GM19463 (cell line): ENCODE results near the gene SMARCE1.

Experiments
- ATAC-seq: cut with Tn5 transposase; IDR thresholded peaks from one replicate; pipeline ENCODE4 v1.9.1; 2021; ENCODE audit warnings: mild to moderate bottlenecking, moderate library complexity; ENCODE audit not compliant: unreplicated experiment

The SMARCE1 gene

DNA sequence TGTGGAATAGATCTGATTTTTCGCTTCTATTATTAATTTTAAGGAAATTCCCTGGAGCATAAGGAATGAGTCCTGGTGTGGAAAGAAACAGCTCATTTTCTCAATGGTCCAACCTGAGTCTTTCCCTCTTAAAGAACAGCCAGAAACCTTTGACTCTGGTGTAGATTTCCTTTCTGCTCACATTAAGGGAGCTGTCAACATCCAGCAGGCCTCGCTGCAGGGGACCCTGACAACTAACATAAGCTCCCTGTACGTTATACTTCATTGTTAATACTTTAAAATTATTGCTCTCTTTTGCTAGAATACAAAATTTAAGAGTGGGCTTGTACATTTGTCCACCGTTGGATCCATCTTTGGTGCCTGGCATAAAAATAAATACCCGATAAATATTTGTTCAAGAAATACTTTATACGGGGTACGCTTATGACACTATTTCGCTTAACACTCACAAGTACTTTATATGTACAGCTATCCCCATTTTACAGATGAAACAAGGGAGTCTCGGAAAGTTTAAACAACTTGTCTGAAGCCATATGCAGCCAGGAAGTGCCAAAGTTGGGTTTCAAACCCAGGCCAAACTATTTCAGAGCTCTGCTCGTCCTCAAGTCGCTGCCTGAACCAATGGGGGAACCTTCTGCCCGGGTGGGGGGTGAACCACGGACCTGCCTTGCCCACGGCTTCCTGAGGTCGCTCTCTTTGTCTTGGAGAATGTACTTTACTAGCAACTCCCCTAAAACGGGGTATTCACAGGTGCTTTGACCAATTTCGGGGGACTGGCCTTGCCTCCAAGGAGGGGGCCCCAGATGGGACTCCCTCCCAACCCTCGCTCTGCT lies 611 bp downstream of the SMARCE1 start:
- ATAC-seq = no peak

DNA sequence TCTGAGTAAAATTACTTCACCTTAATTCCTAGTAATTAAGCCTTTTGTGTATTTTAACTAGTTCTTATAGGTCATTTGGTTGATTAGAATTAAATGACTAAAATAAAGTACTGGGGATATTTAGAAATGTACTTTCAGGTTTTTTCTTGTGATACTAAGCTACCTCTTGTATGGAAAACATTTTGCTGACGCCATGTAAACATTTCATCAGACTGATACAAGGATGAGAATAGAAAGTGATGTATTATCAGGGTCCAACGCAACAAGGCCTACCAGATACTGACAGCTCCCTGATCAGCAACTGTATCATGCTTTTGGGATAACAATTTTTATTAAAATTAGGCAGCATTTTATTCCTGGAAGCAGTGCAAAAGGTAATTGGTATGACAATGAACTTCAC lies 1.7 kb downstream of the SMARCE1 start:
- ATAC-seq = no peak

DNA sequence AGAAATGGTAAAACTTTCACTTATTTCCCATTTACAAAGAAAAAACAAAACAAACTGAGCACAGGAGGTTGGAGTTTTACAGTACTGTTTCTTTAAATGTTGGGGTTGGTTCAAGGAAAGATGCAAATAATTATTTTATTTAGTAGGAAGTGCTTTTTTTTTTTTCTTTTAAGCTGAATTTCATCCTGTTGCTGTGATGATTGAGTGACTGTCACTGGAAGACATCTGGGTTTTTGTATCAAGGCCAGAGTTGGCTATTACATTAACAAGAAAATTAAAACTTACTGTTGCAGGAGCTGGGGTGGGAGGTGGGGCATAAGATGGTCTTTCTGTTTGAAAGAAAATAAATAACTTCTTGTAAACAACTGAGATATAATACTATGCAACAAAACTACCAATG lies 2.3 kb downstream of the SMARCE1 start:
- no peak for ATAC-seq

DNA sequence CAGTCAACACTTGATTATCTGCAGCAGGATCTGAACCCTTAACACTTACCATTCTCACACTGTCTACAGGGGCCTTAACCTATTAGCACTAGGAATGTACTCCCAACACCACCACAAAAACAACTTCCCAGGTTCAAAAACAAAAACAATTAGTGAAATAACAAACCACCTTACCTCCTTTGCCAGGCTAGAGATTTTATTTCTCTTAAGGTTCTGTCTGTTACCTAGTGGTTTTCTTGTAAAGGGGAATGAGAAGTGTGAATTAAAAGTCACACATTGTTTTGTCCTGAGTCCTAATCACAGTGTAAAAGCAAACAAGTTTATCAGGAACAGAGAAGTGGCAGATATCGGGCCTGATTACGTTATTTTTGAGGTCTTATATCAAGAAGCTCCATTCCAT lies 9.7 kb downstream of the SMARCE1 start:
- ATAC-seq = no peak

DNA sequence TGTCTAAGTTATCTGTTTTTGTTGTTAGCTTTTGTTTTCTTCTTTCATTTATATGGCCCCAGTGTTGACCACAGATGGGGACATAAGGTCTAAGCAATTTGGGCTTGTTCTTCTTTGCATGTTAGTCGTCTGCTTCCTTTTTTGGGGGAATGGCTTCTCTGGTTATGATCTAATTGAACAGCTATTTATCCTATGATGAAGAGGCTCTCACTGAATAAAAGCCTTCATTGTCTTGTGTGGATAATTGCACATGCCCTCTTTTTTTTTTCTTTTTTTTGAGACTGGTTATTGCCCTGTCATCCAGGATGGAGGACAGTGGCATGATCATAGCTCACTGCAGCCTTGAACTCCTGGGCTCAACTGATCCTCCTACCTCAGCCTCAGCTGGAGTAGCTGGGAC lies 13.7 kb downstream of the SMARCE1 start:
- no peak for ATAC-seq

DNA sequence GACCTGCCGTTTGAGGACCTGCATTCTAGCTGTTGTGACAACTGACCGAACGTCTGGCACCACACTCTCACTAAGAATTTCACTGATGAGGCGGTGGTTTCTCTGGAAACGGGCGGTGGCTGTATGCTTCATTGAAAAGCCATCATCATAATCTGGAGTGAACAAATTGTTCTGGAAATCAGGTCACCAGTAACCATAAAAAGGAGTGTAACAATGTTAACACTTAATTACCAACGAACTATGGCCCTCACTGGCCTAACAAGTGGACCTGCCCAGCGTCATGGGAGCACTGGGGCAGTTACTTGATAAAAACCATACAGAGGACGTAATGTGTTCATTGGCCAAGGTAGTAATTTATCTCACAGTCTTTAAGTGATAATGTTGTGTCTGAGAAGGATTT lies 15.4 kb downstream of the SMARCE1 start:
- ATAC-seq = no peak

DNA sequence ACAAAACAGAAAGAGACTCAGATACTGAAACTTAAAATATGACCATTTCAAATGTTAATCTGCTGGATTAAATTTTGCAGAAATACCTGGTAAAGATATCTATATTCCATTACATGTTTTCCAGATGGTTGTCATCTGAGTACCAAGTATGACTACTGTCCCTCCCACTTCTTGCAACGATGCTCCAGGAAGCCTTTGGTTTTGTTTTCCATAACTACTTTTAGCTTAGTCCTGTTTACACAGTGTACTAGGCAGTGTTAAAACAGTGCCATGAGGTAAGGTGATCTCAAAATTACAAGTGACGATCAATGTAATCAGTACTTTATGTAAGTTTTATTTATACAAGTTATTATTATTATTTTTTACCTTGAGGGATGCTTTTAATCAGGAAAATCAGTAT lies 17.8 kb downstream of the SMARCE1 start:
- no peak for ATAC-seq

DNA sequence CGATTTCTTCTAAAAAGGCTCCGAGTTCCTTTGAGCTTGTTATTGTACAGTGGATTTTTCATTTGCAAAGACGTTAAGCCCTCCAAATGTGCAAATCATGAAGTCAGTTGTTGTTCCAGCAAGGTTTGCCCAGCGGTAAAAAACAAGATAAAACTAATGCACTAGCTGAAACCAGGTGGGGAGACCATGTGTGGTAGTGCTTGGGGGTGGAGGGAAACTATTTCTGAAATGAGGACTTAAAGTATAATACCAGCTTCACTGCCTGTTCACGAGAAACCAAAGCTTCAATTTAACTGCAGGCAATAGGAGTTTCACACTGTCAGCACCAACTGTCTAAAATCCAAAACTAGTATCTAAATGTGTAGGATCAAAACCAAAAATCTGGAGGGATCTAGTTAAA lies 22.3 kb downstream of the SMARCE1 start:
- no peak for ATAC-seq

DNA sequence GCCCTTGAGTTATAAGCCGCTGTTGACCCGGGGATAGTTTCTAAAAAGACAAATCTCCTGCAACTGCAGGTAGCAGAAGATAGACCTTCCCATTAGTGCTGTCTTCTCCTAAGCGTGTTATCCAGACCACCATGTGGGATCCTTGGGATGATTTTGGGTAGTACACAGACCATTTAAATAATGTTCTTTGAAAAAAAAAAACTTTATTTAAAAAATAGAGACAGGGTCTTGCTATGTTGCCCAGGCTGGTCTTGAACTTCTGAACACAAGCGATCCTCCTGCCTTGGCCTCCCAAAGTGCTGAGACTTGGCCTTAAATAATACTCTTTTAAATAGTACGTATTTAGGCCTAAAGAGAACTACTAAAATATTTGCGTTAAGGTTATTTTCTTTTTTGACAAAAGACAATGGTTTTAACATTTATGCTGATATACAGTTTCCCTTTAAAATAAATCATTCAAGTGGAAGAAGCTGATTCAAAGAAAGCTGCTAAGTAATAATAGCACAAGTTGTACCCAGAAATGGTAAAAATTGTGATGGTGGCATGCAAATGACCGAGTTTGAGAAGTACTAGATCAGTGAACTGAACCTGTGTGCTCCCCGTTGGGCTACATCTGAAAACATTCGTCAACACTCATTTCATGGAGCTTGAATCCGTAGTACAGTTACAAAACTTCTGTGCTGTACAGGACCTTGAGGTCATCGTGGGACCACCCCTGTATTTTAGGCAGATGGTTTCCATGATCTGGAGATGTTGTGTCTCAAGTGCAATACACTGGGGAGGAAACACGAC lies 24.0 kb downstream of the SMARCE1 start:
- ATAC-seq = no peak

DNA sequence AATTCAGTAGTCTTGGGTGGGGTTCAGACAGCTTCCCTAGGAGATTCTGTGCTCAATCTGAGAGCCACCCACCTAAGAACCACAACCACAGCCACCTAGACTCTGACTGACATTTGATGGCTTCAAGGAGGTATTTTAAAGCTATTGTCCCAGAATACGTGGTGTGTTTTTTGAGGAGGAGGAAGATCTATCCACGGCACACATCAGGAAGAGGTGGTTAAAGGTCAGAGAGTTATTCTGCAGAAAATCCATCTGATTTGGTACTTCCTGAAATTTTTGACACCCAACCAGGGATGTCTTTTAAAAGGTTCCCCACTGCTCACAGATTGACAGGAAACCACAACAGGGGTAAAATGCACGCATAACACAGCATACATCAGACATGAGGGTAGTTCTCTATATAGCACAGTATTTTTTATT lies 25.1 kb downstream of the SMARCE1 start:
- no peak for ATAC-seq

DNA sequence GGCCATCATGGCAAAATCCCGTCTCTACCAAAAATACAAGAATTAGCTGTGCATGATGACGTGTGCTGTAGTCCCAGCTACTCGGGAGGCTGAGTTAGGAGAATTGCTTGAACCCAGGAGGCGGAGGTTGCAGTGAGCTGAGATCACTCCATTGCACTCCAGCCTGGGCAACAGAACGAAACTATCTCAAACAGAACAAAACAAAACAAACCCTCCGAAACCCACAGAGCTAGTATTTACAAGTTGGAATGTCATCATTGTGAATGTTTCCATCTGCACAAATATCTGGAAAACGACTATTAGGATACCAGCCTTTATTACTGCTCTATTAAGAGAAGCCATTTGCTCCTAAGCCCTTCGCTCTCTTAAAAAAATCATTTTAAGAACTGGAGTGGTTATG lies 26.0 kb downstream of the SMARCE1 start:
- no peak for ATAC-seq

DNA sequence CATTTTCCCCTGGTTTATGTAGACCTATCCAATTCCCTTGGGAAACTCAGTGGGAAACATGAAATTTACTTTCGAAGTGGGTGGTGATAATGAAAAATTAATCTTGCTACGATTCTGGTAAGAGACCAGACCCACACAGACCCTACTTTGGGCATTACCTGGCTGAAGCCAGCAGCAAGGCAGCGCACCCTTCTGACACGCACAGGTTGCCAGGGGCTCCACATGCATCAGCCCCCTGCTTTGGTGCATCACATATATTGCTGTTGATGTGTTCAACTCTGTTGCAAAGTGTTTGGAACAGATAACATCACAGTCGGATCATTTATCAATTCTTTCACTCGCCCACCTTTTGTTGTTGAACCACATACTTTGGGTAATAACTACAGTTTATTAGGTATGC lies 26.6 kb downstream of the SMARCE1 start:
- no peak for ATAC-seq

DNA sequence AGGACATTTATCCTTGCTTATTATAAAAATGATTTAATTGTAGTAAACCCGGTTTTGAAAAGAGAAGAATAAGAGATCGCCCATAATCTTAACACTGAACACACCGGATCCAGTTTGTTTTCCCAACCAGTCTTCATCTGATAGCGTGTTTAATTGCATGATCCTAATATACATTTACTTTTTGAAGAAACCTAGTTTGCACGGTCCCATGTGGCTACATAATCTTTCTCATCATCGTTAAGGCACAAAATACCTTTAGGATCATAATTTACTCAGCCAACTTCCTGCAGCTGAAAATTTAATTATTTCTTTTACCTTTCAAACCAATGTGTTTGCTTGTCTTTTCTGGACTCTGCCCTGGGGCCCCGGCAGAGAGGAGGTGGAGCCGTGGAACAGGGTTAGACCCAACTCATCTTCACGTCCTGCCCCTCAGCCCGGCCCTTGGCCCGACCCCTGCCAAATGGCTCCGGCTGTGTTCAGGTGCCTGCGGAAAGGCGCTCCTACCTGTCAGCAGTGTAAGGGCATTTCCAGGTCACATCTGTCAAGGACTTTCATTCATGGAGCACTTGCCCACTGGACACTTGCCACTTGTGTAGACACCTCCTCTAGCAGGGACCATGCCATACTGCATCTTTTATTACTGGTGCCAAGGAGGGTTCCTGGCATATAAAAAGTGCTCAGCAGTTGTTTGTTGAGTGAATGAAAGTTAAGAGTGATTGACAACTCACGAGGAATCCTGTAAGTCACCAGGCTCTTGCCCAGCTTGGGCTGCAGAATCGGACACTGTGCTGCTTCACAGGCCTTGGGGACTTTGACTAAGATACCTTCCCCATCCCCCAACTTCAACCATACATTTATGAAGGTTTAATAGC lies 28.6 kb downstream of the SMARCE1 start:
- ATAC-seq = no peak

DNA sequence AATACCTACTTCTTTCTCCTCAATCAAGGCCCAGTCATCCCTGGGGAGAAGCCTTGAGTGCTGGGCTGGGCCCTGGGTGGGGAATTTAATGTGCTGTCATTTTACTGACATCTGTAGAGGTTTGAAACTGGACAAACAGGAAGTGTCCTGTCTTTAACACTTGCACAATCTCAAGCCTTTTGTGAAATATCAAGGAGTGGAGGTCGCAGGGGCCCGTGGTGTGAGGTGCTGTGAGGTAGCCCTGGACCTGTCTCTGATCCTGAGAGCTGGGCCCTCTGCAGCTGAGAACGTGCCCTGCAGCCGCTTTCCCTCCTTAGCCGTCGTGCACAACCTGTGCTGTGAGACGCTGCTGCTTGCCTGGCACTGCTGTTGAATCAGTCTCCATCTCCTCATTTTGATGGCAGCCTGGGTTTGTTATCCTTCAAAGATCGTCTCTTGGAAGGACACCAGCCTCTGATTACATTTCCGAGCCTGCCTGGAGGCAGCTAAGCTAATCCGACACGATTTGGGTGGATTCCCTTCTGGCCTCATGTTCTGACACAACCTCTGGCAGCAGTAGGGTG lies 29.9 kb downstream of the SMARCE1 start:
- no peak for ATAC-seq

DNA sequence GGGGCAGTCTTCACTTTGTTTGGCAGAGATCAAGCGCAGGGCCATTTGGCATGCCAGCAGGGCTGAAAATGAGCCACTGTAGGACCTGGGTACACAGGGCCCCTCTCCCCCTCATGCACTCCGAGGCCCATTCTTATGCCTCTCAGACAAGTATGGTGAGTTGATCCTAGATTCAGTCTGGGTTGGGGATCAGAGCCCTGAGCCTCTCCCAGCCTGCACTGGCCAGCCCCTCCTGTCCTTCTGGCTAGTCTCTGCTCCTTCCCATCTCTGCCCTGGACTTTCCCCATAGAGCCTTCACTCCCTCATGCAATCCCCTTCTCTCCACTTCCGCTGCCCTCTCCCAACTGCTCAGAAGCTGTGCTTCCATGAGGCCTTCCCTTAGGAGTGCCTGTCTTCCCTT lies 31.0 kb downstream of the SMARCE1 start:
- no peak for ATAC-seq

DNA sequence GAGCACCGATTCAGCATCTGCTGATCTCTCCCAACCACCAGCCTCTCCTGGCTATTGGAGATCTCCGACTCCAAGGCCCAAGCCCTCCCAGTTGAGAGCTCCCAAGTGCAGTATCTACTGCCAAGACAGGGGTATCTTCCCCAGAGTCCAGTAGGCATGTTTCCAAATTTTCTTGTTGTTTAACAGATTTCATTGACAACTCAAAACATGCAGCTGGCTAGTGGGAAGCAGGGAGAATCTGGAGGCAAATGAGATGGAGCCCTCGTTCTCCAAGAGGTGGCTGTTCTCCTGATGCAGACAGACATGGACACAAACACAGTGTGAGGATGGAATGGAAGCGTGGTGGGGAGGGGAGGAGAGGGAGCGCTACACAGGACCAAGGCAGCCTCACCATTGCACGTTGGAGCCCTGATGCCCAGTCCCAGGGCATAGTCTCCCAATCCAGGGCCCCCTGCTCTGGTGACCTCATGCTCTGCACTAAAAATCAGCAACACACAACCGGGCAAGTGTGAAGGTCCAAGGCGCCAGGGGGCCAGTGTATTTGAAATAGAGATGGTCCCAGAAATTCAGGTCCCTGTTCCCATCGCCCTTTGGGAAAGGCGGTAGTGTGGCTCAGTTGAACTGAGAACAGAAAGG lies 31.7 kb downstream of the SMARCE1 start:
- no peak for ATAC-seq

DNA sequence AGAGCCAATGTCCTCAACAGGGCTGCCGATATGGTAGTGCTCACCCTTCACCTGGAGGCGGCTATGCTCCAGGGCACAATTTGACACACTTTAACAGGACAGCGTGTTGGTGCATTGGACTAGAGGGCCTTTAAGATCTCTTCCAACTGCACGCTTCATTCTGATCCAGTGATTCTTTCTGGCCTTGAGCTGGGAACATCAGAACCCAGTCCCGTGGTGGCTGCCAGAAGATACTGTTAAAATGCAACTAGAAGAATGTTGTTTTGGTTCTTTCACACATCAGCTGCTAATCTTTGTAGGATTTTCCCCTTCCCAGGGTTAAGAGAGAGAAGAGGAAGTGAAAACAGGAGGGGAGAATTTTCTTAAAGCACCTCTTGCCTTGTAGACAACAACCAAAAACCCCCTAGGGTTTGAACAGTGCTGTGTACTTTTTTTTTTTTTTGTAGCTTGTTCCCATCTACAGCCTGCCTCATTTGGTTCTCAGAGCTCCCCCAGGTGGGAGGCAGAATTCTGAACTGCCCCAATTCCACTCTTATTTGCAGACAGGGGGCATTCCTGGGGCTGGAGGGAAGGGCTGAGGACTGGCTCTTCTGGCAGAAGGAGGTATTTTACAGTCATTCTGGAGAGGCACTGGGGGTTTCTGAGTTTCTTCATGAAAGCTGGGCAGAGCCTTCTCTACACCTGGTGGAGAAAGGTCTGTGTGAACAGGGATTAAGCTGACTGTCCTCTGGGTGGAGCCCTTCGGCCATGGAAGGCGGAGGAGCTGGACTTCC lies 32.4 kb downstream of the SMARCE1 start:
- peak; percentile 61 for ATAC-seq

DNA sequence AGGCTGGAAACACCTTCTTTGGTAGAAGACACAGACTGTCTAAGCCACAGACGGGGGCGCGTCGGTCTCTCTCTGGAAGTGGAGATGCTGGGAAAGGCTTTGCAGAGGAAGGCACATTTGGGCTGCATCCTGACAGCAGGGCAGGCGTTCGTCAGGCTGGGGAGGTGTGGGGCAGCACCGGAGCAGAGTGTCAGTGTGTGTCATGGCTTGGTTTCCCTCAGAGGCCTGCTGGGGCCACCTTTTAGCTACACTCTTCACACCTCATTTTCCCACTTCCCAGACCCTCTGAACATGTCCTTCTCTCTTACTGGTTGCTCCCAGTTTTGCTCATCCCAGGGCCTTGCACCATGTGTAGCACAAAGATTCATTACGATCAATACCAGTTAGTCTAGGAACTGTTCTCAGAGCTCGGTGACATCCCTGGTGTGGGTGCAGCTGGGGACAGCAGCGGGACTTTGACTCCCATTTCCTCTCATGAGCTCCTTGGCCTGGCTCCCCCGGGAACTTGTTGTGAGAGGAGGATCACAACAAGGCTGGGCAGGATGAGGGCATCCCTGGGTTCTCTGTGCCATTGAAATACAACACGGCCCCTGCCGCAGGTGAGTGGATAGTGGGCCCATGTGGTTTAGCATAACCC lies 33.1 kb downstream of the SMARCE1 start:
- ATAC-seq = peak; percentile 14

DNA sequence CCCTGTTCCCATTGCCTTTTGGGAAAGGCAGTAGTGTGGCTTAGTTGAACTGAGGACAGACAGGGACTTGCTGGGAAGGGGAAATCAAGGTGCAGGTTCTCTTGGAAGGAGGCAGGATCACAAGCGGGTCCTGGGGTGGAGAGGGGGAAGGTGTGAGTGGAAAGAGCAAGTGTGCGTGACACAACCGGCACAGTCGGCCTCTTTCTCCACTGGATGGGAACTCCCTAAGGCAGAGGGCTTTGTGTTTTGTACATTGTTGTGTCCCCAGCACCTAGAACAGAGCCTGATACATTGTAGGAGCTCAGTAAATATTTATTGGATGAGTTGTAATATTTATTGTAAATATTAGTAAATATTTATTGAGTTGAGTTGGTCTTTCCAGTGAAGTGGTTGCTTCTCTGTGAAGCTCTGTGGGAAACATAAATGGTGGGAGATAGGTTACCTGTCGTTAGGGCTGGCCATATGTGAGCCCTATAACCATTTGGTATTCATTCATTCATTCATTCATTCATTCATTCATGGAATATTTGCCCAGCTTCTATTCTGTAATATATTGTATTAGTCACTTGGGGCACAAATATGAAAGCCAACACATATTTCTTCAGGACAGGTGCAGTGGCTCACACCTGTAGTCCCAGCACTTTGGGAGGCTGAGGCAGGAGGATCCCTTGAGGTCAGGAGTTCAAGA lies 34.0 kb downstream of the SMARCE1 start:
- no peak for ATAC-seq
